ENCODE measurements around the gene CEP63. TPM values are rescaled to one million over a fixed set of nuclear protein-coding genes. Genes with fewer than 3 reads are reported as not detected.

Gene CEP63
- total RNA-seq, 2 donors from 2014 or later: 21.2 to 33.0 TPM

DNA sequence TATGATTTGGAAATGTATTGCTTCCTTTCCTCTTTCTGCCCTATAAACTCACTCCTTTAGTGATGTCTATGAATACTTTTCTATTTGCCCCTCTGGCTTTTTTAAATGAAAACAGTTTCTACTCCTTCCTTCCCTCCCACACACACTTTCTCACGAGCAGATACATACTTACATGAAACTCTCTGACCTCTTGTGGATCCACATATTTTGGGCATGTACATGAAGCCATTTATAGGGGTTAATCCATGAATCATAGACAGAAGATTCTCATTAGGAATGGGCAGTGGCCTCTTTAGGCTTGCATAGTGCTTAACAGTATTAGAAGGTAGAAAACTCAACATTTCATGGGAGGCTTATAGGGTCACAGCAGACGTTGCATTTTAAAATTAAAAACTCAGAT is 24.9 kb upstream of the CEP63 start:
- H3K4me1 Mint-ChIP-seq: peaks cover 22% of the 10 kb centered on the region
- H3K36me3 Mint-ChIP-seq (ENCODE audit: low read depth): no peaks in the 10 kb centered on the region
- Histone ChIP-seq H3K36me3 (ENCODE audit: control insufficient read depth, insufficient read depth, low read length) (no peaks in the 10 kb centered on the region), H3K4me3 (ENCODE audit: low read length) (no peak overlapping the region), H3K27me3 (ENCODE audit: control insufficient read depth, insufficient read depth, low read length, poor library complexity, severe bottlenecking) (no peaks in the 10 kb centered on the region), H3K27ac (ENCODE audit: low read depth, low read length) (no peak overlapping the region), H3K4me1 (ENCODE audit: control insufficient read depth, insufficient read depth, low read length) (peaks cover 12% of the 10 kb centered on the region), H3K9me3 (ENCODE audit: control insufficient read depth, low read length) (no peaks in the 10 kb centered on the region), H3K9ac (ENCODE audit: extremely low read depth, low read length, poor library complexity, severe bottlenecking) (no peak overlapping the region)
- no peak for TF ChIP-seq CTCF (conservative IDR thresholded peaks at IDR 0.05)
- H3K27me3 Mint-ChIP-seq (ENCODE audit: insufficient read depth): peaks cover 2% of the 10 kb centered on the region
- no peaks in the 10 kb centered on the region for H3K9me3 Mint-ChIP-seq
- WGBS, 2 experiments (ENCODE audit: insufficient coverage in 1 of 2, insufficient read length in 1 of 2): 90 to 96% methylated on average over 2 of the region's 2 CpGs
- no peak for DNase-seq
- H3K4me3 Mint-ChIP-seq: no peak overlapping the region
- H3K27ac Mint-ChIP-seq: no peak overlapping the region

GRCh38 chr3:134462331-134462941 is 23.4 kb upstream of the CEP63 start:
- no peaks in the 10 kb centered on the region for H3K9me3 Mint-ChIP-seq
- no peak overlapping the region for H3K4me3 ChIP-seq (ENCODE audit: low read length)
- H3K9me3 ChIP-seq (ENCODE audit: control insufficient read depth, low read length): no peaks in the 10 kb centered on the region
- no peak for TF ChIP-seq CTCF (conservative IDR thresholded peaks at IDR 0.05)
- H3K4me3 Mint-ChIP-seq: no peak overlapping the region
- H3K27ac ChIP-seq (ENCODE audit: low read depth, low read length): peak overlapping the region; percentile 73
- H3K27me3 Mint-ChIP-seq (ENCODE audit: insufficient read depth): peaks cover 2% of the 10 kb centered on the region
- H3K27me3 ChIP-seq (ENCODE audit: control insufficient read depth, insufficient read depth, low read length, poor library complexity, severe bottlenecking): no peaks in the 10 kb centered on the region
- DNase-seq: peak; percentile 31
- no peaks in the 10 kb centered on the region for H3K36me3 ChIP-seq (ENCODE audit: control insufficient read depth, insufficient read depth, low read length)
- no peak overlapping the region for H3K27ac Mint-ChIP-seq
- H3K4me1 ChIP-seq (ENCODE audit: control insufficient read depth, insufficient read depth, low read length): peaks cover 12% of the 10 kb centered on the region
- no peaks in the 10 kb centered on the region for H3K36me3 Mint-ChIP-seq (ENCODE audit: low read depth)
- H3K9ac ChIP-seq (ENCODE audit: extremely low read depth, low read length, poor library complexity, severe bottlenecking): no peak overlapping the region
- H3K4me1 Mint-ChIP-seq: peaks cover 22% of the 10 kb centered on the region
- WGBS, 2 experiments (ENCODE audit: insufficient coverage in 1 of 2, insufficient read length in 1 of 2): 69 to 80% methylated on average over 2 to 5 of the region's 5 CpGs

DNA sequence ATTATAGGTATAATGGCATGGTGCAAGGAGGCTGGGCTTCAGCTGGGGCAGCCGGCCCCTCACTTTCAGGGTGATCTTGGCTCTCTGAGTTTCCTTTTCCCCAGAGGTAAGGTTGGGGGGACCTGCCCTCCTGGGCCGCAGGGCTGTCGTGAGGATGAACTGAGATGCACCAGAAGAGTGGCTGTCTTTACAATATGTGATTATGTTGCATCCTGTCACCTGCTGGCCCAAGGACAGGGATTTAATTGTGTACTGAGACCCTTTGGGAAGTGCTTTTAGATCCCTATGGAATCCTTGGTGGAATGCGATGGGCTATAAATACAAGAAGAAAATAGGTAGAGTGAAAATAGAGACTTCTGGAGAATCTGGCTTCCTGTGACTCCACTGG is 22.2 kb upstream of the CEP63 start:
- H3K9me3 Mint-ChIP-seq: no peaks in the 10 kb centered on the region
- no peaks in the 10 kb centered on the region for H3K36me3 ChIP-seq (ENCODE audit: control insufficient read depth, insufficient read depth, low read length)
- peaks cover 22% of the 10 kb centered on the region for H3K4me1 Mint-ChIP-seq
- no peaks in the 10 kb centered on the region for H3K36me3 Mint-ChIP-seq (ENCODE audit: low read depth)
- H3K4me1 ChIP-seq (ENCODE audit: control insufficient read depth, insufficient read depth, low read length): peaks cover 12% of the 10 kb centered on the region
- peaks cover 2% of the 10 kb centered on the region for H3K27me3 Mint-ChIP-seq (ENCODE audit: insufficient read depth)
- peak overlapping the region; percentile 6 for H3K4me3 Mint-ChIP-seq
- 60 to 68% methylated on average over 1 to 4 of the region's 4 CpGs for WGBS, 2 experiments (ENCODE audit: insufficient coverage in 1 of 2, insufficient read length in 1 of 2)
- no peaks in the 10 kb centered on the region for H3K27me3 ChIP-seq (ENCODE audit: control insufficient read depth, insufficient read depth, low read length, poor library complexity, severe bottlenecking)
- no peak for DNase-seq
- H3K9me3 ChIP-seq (ENCODE audit: control insufficient read depth, low read length): no peaks in the 10 kb centered on the region
- peak overlapping the region; percentile 53 for H3K4me3 ChIP-seq (ENCODE audit: low read length)
- TF ChIP-seq CTCF (conservative IDR thresholded peaks at IDR 0.05): no peak
- H3K27ac ChIP-seq (ENCODE audit: low read depth, low read length): peak overlapping the region; percentile 79
- peak overlapping the region; percentile 42 for H3K9ac ChIP-seq (ENCODE audit: extremely low read depth, low read length, poor library complexity, severe bottlenecking)
- peak overlapping the region; percentile 84 for H3K27ac Mint-ChIP-seq

All from endodermal cell (in vitro differentiated cells).